HG02678 (cell line): ENCODE measurements around the gene SMIM35.

Experiments
- ATAC-seq: cut with Tn5 transposase; IDR thresholded peaks from one replicate; pipeline ENCODE4 v1.9.1; 2021; ENCODE audit warnings: mild to moderate bottlenecking, moderate library complexity; ENCODE audit not compliant: unreplicated experiment

SMIM35 gene

GRCh38 chr11:118046051-118046963, 40.5 kb downstream of the SMIM35 start:
- ATAC-seq: peak; percentile 56

GRCh38 chr11:118045191-118045590, 41.6 kb downstream of the SMIM35 start:
- no peak for ATAC-seq

DNA sequence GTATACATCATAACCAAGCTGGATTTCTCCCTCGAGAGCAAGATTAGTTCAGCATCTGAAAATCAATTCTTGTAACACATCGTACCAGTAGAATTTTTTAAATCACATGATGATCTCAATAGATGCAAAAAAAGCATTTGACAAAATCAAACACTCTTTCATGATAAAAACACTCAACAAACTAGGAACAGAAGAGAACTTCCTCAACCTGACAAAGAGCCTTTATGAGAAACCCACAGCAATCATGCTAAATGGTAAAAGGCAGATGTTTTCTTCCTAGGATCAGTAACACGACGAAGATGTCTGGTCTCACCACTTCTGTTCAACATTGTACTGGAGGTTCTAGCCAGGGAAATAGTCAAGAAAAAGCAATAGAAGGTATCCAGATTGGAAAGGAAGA, 44.0 kb downstream of the SMIM35 start:
- no peak for ATAC-seq

- ATAC-seq: no peak
Measured at GRCh38 chr11:118042141-118042540, 44.6 kb downstream of the SMIM35 start.

- ATAC-seq: no peak
Measured at GRCh38 chr11:118033443-118033842, 53.3 kb downstream of the SMIM35 start.

DNA sequence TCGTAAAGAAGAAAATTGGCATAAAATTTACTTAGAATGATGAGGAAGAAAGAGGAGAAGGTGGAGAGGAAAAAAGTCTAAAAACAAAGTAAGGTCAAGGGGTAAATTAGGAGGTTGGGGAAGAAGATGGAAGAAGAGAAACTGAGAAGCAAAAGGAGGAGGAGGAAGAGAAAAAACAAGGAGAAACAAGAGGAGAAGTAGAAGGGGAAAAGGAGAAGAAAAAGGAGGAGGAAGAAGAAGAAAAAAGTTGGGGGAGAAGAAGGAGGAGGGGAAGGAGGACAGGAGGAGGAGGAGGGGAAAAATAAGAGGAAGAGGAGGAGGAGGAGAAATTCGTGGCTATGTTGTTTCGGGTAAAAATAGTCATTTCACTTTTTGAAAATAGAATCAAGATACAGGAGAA, 58.1 kb downstream of the SMIM35 start:
- ATAC-seq: no peak

GRCh38 chr11:118027694-118028093, 59.1 kb downstream of the SMIM35 start:
- no peak for ATAC-seq

- no peak for ATAC-seq
Measured at GRCh38 chr11:118021146-118021545, 65.6 kb downstream of the SMIM35 start.

DNA sequence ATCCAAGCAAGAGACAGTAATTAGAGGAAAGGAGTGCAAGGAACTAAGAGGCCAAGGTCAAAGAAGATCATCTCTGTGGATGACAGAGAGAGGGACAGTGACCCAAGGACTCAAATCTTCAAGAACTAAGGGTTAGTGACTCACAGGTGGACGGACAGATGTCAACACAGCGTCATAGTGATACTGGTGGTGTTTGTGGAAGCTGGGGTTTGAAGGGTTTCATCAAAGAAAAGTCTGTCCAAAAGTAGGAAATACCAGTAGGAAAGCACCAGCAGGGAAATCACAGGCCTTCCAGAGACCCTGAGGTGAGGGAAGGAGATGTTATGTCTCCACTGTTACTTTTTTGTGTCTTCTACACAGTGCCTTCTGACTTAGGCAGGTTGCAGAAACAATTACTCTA, 68.4 kb downstream of the SMIM35 start:
- ATAC-seq: no peak

DNA sequence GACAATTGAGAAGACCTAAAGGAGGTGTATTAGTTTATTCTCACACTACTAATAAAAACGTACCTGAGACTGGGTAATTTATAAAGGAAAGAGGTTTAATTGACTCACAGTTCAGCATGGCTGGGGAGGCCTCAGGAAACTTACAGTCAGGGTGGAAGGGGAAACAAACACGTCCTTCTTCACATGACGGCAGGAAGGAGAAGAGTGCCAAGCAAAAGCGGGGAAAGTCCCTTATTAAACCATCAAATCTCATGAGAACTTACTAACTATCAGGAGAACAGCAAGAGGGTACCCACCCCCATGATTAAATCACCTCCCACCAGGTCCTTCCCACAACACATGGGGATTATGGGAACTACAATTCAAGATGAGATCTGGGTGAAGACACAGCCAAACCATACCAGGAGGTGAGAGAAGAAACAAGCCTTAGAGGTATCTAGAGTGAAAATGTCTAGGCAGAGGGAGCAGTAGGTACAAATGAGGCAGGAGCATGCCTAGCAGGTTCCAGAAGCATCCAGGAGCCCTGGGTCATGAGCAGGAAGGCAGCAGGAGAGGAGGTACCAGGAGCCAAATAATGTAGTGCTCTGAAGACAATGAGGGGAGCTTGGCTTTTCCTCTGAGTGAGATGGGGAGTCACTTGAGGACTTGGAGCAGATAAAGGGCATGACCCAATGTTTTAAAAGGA, 69.0 kb downstream of the SMIM35 start:
- ATAC-seq: no peak

DNA sequence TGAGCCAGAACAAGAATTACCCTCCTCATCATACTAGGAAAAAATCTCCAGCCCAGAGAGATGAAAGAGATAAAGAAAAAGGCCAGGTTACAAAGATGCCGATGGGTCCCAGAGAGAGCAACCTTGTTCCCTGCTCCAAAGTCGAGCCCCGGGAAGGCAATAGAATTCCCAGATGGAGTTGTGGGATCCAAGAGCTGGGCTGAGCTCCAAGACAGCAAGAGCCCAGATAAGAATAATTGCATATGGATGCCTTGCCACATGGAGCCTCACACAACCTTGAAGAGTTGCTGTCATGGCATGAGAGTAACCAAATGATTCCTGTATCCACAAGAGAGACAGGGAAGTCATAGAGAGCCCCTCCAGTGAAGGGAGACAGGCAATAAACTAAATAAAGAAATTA, 69.7 kb downstream of the SMIM35 start:
- ATAC-seq: no peak

- ATAC-seq: no peak
Measured at GRCh38 chr11:118016104-118016503, 70.7 kb downstream of the SMIM35 start.

GRCh38 chr11:118015385-118015841, 71.3 kb downstream of the SMIM35 start:
- ATAC-seq: no peak

- no peak for ATAC-seq
Measured at GRCh38 chr11:118014022-118014421, 72.7 kb downstream of the SMIM35 start.

DNA sequence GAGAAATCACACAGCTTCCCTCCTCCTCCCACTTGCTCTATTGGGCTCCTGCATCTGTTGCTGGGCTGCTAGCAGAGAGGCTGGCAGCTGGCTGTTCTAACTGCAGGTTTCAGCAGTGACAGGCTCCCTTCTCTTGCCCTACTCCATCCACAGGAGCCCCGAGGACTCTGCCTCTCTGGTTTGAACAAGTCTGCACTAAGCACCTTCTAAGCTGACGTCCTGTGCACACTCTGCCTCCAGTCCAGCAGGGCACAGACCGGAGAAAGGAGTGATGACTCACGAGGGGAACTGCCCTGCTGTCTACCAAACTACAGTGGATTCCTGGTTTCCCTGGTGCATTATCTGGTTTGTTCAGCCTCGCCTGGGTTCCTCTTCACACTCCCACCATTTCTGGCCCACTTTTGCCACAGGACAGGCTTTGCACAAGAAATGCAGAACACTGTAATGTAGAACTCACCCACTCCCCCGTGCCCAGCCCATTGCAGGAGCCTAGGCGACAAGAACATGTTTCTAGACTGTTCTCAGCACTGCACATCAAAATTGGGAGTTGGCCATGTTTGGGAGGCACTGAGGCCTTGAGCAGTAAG, 74.6 kb downstream of the SMIM35 start:
- no peak for ATAC-seq

- ATAC-seq: peak; percentile 73
Measured at GRCh38 chr11:118010738-118011461, 75.9 kb downstream of the SMIM35 start.

- peak; percentile 4 for ATAC-seq
Measured at GRCh38 chr11:118009864-118010737, 76.7 kb downstream of the SMIM35 start.

- no peak for ATAC-seq
Measured at GRCh38 chr11:118008271-118008911, 78.4 kb downstream of the SMIM35 start.

- peak; percentile 45 for ATAC-seq
Measured at GRCh38 chr11:118007563-118008270, 79.0 kb downstream of the SMIM35 start.
